HG03139 (cell line): ENCODE results near the gene PUDP.
A peak's percentile ranks its signal among the peaks of the same experiment; 100 is the strongest.
"Not testable (repeated sequence)": the region's sequence is repeated elsewhere in the genome, so short reads cannot be mapped to it uniquely, and the experiment has no call there.

Experiments used
- ATAC-seq: cut with Tn5 transposase; IDR thresholded peaks from one replicate; pipeline ENCODE4 v1.9.1; 2021; ENCODE audit not compliant: unreplicated experiment

PUDP gene

DNA sequence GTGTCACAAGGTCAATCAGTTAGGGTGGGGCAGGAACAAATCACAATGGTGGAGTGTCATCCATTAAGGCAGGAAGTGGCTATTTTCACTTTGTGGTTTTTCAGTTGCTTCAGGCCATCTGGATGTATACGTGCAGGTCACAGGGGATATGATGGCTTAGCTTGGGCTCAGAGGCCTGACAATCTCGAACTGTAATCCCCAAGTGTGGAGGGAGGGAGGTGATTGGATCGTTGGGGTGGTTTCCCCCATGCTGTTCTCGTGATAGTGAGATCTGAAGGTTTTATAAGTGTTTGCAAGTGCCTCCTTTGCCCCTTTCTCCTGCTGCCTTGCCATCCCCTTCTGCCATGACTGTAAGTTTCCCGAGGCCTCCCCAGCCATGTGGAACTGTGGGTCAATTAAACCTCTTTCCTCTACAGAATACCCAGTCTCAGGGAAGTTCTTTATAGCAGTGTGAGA is 37.1 kb downstream of the PUDP start:
- ATAC-seq: peak; percentile 42

DNA sequence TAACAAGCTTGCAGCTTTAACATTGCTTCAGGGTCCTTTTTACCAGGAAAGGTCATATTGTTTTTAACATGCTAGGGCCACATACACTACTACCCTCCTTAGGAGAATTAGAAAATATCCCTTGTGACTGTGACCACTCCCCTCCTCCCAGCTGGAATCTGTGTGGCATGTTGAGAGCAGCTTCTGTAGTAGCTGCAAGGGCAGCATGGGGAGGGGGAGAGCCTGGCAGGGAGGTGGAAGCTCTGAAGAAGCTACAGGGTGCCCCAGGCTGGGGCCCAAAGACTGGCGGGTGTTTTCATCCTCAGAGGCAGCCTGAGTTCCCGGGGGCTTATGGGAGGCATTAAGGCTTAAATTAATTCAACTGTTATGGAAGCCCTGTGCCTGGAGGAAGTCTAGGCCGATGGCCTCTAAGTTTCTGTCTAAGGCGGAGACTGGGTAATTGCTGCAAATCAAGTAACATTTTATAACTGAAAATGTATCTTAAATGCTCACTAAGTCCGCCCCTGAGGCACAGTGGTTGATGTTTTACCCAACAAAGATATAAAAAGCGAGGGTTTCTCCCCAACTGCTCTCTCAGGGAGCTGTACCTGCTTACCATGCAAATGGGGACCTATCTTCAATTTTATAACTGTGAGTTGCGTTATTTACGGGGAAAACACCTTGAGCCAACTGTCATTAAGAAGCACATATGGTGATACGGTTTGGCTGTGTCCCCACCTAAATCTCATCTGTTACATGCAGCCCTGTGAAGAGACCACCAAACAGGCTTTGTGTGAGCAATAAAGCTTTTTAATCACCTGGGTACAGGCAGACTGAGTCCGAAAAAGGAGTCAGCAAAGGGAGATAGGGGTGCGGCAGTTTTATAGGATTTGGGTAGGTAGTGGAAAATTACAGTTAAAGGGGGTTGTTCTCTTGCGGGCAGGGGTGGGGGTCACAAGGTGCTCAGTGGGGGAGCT is 37.8 kb downstream of the PUDP start:
- ATAC-seq: peak; percentile 67

DNA sequence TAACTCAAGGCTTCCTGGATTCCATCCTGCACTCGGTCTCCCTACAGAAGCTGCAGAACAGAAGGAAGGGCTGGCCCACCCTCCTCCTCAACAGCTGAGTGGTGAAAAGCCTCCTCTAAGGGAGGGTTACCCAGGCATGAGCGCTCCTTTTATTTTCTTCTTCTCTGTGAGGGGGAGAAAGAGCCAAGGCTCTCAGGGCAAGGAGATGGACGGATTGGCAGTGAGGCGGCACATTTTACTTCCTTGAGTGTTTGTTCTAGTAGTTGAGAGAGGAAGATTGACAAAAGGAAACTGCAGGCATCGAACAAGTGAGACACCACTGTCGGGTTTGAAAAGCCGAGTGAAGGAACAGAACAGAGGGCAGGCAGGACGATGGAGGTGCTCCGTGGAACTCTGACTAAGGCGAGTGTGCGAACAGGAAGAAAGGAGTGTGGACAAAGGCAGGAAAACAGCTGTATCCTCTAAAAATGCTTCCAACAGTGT is 38.9 kb downstream of the PUDP start:
- no peak for ATAC-seq

DNA sequence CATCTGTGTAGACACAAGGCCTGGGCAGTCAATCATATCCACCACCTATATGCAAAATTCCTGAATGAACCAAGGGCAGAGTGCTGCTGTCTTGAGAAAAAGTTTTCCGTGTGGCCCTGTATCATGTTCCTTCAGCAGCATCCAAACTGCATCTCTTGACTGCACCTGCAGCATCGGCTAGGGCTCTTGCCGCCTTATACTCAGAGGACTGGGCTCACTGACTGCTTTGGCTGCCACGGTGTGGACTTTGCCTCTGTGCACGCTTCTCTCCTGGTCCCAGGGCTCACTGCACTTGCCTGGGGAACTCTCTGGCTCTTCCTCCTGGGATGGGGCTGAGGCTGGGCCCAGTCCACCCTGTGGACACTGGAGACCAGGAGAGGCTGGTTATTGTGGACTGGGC is 39.9 kb downstream of the PUDP start:
- ATAC-seq: no peak

DNA sequence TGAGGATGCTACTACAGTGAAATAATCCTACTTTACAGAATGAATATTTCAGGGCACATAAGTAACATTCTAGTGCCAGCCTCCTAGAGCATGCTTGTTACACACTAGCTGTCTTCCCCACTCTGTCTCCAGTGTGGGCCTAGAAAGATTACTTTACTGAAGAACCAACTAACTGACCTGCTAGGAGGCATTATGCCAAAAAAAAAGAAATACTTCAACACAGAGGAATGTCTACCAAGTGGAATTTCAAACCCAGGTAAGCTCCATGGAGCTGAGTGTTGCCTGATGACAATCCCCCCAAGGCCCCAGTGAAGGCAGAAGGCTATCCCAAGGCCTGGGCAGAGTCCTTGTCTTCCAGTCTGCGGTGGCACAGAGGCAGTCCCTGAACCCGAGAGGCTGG is 41.3 kb downstream of the PUDP start:
- no peak for ATAC-seq

DNA sequence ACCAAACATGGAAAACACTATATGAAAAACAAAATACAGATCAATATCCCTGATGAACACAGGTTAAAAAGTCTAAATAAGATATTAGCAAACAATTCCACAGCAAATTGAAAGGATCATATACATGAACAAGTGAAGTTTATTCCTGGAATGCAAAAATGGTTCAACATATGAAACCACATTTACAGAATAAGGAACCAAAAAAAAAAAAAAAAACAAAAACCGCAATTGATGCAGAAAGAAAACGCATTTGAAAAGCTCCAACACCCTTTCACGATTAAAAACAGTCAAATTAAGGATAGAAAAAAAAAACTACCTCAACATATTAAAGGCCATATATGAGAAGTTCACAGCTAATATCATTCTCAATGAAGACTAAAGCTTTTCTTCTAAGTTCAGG is 45.8 kb downstream of the PUDP start:
- no peak for ATAC-seq

DNA sequence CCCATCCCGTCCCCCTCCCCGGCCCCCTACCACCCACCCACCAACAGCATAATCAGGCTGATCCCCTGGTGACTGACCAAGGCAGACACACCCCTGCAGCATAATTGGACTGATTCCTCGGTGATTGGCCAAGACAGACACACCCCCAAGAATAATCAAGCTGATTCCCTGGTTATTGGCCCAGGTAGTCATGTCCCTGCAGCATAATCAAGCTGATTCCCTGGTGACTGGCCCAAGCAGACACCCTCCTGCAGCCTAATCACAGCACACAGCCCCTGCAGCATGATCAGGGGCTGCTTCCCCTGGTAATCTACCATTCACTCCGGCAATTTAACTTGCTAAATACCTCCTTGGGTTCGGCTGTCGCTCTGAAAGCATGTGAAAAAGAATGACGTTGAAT is 47.9 kb downstream of the PUDP start:
- no peak for ATAC-seq

DNA sequence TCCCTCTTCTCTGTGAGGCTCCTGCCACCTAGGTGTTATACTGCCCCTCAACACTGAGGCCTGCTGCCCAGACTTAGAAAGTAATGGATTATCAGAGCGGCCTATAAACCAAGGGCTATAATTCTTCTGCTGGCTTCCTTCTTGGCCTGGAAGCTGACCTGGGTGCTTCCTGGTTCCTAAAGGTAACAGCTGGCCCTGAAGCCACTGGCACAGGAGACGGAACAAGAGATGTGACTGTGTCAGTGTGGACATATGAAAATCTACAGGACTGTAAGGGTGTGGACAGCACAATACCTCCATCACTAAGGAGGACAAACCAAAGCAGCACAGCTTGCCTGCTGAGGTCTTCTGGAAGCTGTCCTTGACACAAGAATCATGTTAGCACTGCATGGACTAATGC is 52.3 kb downstream of the PUDP start:
- ATAC-seq: not testable (repeated sequence)

DNA sequence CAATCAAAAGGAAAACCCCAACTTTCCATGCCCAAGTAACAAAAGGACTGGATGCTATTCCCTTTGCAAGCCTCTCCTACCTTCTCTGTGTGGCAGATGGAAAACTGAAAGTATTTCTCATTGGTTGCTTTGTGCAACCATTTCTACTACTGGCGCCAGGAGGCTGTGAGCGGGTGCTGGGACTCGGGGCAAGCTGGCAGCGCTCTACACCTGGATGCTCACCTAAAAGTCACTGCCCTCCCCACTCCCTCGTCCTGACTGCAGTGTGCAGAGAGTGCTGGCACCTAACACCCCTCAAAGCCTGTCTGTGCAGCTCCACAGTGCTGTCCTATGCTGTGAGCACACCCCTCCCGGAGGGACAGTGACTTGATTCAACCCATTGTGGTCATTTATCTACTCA is 54.6 kb downstream of the PUDP start:
- ATAC-seq: no peak

DNA sequence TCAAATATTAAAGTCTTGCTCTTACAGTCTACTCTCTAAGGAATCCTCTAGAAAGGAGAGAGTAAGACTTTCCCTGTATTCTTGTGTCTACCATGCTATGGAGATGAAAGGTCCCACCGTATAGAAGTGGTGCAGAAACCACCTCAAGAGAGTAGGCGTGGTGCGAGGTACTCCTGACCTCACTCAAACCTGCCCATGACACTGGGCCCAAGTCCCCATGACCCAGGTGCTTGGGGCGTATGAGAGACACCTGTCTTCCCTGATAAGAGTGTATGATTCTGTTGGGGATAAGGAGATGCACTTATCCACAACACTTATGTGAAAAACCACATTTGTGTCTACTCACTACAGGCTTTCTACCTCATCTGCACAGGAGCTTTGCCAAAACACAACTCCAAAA is 55.4 kb downstream of the PUDP start:
- no peak for ATAC-seq

DNA sequence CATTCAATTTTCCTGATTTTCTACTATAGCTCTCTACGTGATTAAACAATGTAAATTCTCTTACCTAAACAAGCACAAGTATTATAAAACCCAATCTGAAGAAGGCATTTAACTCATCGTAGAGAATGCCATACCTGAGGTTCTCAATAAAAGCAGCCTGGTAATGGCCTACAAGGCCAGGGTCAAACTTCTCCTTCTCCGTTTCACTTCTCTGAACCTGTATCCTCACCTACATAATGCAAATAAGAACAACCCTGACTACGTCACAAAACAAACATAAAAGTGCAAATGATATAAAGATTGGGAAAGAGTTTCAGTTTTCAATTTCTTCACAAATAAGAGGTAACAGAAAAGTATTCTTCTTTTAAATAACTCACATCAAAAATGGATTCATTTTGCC is 56.0 kb downstream of the PUDP start:
- ATAC-seq: no peak

DNA sequence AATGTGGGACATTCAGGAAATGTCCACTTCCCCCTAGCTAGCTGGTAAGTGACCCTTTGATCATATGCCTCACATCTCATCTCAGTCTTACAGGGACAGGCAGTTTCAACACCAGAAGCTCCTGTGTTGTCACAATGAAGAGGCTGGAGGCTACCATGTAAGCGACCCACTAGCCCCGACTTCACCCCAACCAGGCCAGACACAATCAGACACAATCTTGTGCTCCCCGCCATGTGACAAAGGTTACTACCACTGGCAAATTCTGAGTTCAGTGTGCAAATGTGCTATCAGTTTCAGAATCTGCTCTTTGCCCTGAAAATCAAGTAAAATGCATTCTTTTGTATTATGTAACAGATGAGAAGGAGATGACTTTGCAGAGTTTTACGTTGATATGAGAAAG is 57.3 kb downstream of the PUDP start:
- ATAC-seq: no peak

DNA sequence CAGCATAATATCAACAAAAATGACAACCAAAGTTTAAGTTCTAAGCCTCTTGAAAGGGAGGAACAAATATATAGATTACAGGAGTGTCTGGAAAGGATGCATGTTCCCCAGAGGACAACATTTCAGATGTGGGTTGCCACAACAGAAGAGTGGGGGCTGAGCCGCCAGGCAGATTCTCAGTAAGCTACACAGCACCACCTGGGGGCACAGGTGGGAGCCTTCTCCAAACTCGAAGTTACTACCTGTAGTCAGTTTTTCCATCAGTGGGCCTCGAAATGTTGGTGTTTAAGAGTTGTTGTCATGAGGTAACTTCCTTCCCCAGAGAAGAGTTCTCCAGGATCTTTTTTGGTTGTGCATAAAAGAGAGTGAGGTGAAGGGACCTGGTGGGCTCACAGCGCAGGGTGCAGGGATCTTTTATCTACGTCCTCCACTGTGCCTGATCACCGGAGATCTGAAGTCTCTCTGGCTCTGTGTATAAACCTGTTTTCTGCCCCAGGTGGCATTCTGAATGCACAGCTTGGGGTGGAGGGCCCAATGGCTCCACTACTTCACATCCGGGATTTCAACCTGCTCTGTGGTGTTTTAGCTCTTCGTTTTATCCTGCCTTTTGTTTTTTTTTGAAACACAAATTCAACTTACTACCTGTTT is 58.9 kb downstream of the PUDP start:
- peak; percentile 38 for ATAC-seq

DNA sequence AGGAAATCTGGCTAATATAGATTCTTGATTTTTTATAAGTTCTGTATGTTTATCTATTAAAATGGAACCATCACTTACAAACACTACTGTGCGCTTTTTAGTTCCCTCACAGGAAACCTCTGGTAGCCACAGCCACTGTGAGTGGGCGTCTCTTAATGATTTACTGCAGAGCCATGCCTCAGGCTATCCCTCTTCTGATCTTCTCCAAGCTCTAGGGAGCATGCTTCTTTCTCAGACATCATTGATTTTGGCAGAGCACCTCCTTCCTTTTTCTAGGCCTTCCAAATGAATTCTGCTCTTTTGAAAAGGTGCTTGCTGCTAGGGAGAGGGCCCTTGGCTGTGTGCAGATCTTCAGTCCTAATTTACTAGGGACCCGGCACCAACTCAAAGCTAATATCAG is 61.6 kb downstream of the PUDP start:
- ATAC-seq: peak; percentile 41

DNA sequence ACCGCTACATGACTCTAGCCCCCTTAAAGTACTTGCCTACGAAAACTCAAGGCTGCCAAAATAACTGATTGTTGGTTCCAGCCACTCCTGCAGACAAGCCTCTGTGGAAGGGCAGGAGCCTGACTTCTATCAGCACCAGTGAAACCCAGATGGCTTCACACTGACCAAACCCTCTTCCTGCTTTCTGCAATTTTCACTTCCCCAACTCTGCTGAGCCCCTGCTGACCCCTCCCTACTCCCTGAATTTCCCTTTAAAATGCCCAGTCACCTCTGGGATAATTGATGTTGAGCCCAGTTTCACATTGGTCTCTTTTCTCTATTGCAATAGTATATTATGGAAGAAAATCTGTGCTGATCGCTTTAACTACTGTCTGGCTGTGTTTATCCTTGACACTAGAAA is 62.1 kb downstream of the PUDP start:
- ATAC-seq: no peak

DNA sequence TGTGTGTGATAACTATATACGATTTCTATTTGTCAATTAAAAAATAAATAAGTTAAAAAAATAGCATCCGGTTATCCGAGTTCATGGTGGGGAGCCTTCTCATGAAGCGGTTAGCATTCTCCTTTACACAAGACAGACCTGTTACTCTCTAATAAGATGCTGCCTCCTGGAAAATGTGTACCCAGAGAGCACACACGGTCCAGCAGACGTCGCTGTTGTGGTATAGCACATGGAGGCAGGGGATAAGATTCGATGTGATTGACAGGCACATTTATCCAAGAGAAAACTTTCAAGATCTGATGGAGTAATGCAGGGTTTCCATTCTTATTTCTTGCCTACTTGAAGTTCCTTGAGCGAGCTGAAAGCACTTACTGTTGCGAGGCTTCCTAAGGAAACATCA is 63.1 kb downstream of the PUDP start:
- ATAC-seq: no peak

DNA sequence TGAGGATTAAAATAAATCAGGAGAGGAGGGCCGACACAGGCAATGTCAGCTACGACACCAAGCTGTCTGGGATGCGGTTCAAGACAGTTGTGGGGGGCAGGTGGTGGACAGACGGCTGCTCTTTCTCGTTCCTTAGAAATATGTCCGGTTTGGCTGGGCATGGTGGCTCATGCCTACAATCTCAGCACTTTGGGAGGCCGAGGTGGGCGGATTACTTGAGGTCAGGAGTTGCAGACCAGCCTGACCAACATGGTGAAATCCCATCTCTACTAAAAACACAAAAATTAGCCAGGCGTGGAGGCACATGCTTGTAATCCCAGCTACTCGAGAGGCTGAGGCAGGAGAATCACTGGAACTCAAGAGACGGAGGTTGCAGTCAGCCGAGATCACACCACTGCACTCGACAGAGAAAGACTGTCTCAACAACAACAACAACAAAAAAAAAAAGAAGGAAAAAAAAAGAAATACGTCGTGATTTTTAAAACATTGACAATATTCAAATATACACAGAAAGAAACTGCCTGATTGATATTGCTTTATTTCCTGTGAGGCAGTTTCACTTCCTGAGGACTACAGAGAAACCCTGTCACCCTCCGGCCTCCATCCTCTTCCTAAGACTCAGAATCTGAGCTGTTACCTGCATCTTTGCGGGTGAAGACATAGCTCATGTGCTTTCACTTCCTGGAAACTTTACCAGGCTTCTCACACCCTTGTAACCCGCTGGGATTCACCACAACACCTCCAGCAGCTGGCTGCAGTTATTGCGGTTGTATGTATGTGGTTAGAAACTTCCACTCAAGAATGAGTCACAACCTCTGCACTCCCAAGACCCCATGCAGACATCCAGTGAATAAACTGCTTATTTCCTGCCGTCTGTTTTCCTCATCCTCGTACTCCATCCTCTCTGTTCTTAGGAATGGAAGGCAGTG is 64.2 kb downstream of the PUDP start:
- peak; percentile 77 for ATAC-seq

DNA sequence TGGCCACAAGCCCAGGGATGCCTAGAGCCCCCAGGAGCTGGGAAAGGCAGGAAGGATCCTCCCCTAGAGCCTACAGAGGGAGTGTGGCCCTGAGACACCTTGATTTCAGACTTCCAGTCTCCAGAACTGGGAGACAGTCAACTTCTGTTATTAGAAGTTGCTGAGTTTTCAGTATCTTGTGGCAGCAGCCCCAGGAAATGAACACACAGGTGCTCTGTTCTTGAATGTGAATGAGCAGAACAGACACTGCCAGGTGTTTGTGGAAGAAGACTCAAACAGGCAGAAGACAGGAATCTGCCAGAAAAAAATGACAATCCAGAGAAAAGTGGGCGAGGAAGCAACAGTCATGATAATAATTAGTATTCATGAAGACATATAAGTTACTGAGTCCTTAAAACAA is 64.9 kb downstream of the PUDP start:
- no peak for ATAC-seq

DNA sequence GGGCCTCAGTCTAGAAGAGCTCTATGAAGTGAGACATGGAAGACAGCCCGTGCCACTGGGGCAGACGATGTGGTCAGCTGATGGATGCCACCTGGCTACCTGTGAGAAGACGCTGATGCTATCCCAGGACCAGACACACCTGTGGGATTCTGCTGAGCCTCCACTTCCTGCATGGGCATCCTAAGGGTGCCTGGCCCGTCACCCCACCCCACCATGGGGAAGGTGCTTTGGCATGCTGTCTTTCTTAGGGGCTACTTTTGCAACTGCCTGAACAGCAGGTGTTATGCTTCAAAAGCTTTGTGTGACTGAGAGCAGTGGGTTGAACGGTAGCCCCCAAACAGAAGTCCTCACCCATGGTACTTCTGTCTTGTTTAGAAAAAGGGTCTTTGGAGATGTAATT is 65.4 kb downstream of the PUDP start:
- no peak for ATAC-seq

DNA sequence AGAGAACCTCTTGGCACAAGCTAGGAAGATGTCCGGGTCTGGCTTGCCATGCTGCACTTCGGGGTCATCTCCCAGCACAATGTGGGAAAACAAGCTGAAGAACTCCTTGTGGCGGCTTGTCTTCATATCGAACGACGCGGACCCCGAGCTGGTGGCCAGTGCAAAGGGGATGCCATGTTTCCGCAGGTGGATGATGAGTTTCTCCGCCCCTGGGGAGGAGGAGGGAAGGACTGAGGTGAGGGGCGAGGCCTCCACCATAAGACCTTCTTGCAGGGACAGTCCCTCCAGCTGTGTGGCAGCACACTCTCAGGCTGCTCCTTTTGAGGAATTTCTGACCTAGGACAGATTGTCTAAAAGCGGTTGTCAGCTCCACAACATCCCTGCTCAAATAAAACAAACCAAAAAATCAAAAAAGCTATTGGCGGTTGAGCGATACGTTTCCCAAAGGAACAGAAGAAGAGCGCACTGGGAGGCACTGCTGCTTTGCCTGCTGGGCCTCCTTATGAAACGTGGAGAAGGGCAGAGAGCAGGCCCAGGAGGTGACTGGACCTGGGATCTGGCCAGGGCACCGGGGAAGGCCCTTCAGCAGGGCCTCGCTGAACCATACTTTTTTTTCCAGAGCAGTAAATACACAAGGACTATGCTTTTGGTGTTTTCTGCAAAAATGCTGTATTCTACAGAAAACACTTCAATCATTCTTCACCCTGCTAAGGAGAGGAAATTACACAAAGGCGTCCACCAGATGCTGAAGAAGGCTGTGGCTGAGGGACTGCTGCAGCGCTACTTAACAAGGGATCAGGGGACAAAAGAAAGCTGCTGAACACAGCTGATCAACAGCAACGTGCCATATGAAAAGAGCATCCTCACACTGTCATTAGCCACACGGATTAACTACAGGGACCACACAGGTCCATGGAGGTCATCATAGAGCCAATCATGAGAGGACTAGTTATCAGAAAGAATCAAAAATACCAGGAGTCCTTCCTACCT is 70.4 kb downstream of the PUDP start:
- no peak for ATAC-seq
